ENCODE data around the gene GBA2. TPM values are rescaled to one million over a fixed set of nuclear protein-coding genes. Genes with fewer than 3 reads are reported as not detected.

The GBA2 gene
- total and polyA plus RNA-seq, 2 experiments from 2014 or later: 135 to 157 TPM

DNA sequence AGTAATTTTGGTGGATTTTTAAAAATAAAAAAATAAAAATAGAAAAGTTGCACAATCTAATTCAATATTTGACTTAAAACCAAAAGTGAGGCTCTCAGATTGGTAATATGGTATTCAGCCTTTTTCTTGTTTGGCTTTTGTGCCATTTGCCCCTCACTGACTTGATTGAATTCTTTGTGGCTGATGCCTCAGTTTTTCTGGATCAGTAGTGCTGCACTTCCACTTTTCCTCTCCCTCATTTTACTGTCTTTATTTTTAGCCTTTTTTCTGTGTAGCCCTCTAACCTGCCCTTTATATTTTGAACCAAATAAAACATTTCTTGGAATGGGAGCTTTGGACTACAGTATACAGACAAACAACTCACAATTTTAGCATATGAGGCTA lies 8.9 kb upstream of the GBA2 start:
- Histone ChIP-seq H3K4me3 (peak overlapping the region; percentile 72), H3K27ac (peak overlapping the region; percentile 89), H3K36me3 (peaks cover 5% of the 10 kb centered on the region), H3K4me1 (ENCODE audit: low read depth) (peaks cover 6% of the 10 kb centered on the region), H3K9me3 (ENCODE audit: low read depth) (no peaks in the 10 kb centered on the region), H3K27me3 (no peaks in the 10 kb centered on the region)
- TF ChIP-seq, protein P1, sequence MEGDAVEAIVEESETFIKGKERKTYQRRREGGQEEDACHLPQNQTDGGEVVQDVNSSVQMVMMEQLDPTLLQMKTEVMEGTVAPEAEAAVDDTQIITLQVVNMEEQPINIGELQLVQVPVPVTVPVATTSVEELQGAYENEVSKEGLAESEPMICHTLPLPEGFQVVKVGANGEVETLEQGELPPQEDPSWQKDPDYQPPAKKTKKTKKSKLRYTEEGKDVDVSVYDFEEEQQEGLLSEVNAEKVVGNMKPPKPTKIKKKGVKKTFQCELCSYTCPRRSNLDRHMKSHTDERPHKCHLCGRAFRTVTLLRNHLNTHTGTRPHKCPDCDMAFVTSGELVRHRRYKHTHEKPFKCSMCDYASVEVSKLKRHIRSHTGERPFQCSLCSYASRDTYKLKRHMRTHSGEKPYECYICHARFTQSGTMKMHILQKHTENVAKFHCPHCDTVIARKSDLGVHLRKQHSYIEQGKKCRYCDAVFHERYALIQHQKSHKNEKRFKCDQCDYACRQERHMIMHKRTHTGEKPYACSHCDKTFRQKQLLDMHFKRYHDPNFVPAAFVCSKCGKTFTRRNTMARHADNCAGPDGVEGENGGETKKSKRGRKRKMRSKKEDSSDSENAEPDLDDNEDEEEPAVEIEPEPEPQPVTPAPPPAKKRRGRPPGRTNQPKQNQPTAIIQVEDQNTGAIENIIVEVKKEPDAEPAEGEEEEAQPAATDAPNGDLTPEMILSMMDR (IDR thresholded peaks at IDR 0.05; ENCODE audit: low read depth, low read length): no peak
- no peak for DNase-seq (ENCODE audit: low read depth in 1 of 2, low spot score in 1 of 2)

DNA sequence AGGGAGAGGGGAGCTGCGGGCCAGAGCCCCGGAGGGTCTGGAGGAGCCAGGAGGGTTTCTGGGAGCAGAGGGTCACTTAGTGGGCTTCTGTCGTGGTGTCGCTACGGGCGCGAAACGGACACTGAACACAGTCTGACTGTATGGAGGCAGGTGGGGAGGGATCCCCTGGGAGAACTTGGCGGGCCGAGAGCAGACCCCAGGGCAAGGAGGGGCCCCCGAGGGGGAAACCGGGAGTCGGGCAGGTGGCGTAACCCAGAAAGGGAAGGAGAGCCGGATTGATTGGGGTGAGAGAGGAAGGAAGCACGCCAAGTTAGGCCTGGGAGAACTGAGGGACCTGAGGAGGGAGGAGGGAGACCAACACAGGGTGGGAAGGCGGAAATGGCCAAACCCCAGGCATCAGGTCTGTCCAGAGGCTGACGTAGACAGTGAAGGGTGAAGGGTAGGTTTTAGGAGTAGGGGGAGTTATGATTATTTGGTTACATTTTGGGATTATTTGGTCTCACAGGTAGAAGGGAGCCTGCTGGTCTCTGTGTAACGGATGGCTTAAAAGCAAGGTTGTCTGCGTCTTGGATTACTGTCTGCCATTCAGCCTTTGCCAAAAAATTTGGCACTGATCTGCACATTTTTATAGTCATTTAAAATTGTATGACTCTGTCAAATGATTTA lies 8.3 kb upstream of the GBA2 start:
- H3K36me3 ChIP-seq: peaks cover 10% of the 10 kb centered on the region
- no peaks in the 10 kb centered on the region for H3K9me3 ChIP-seq (ENCODE audit: low read depth)
- H3K27me3 ChIP-seq: no peaks in the 10 kb centered on the region
- H3K4me1 ChIP-seq (ENCODE audit: low read depth): peaks cover 6% of the 10 kb centered on the region
- H3K4me3 ChIP-seq: peak overlapping the region; percentile 72
- peak overlapping the region; percentile 89 for H3K27ac ChIP-seq
- DNase-seq (ENCODE audit: low read depth in 1 of 2, low spot score in 1 of 2): peak in 1 of 2 donors; percentile 10
- TF ChIP-seq, protein P1 (IDR thresholded peaks at IDR 0.05; ENCODE audit: low read depth, low read length): no peak

DNA sequence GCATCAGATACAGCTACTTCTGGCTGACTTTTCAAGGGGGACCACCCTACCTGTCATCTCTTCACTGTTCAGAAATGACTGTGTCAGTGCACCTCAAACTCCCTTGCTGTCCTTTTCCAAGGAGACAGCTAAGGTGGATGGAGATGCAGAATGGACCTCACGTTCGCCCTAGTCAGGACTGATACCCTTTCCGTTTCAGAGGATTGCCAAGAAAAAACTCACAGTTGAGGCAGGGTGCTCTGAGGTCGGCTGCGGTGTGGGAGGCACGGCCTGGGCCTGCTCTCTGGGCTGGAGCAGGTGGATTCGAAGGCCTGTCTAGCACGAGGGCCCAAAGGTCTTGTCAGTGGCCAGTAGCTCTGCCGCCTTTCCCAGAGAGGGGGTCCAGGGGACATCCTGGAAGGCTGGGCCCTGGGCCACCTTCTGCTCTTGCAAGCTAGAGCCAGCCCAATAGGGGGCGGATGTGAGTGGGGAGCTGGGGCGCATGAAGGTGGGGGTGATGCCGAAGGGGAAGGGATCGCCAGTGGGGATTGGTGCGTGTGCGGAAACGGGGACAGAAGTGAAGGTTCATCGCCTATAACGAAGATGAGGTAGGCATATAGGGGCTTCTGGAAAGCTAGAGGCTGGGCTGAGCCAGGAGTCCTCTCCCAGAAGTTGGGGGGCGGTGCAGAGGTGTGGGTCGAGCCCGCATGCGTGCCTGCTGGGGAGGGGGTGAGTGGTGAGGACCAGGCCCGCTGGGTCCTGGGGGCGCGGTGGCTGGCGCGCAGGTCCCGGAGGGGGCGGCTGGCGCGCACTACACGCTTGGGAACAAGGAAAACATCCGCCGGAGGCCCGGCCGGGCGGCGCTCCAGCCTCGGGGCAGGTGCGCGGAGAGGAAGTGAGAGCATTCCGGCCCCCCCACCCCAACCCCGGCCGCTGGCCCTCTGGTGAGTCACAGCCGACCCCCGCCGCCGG lies 7.5 kb upstream of the GBA2 start:
- H3K27me3 ChIP-seq: no peaks in the 10 kb centered on the region
- H3K4me3 ChIP-seq: peak overlapping the region; percentile 72
- peak overlapping the region; percentile 89 for H3K27ac ChIP-seq
- no peaks in the 10 kb centered on the region for H3K9me3 ChIP-seq (ENCODE audit: low read depth)
- peak; percentile 26 to 64 for DNase-seq (ENCODE audit: low read depth in 1 of 2, low spot score in 1 of 2)
- peaks cover 17% of the 10 kb centered on the region for H3K36me3 ChIP-seq
- H3K4me1 ChIP-seq (ENCODE audit: low read depth): peaks cover 6% of the 10 kb centered on the region
- TF ChIP-seq, protein P1 (IDR thresholded peaks at IDR 0.05; ENCODE audit: low read depth, low read length): peak; percentile 59

DNA sequence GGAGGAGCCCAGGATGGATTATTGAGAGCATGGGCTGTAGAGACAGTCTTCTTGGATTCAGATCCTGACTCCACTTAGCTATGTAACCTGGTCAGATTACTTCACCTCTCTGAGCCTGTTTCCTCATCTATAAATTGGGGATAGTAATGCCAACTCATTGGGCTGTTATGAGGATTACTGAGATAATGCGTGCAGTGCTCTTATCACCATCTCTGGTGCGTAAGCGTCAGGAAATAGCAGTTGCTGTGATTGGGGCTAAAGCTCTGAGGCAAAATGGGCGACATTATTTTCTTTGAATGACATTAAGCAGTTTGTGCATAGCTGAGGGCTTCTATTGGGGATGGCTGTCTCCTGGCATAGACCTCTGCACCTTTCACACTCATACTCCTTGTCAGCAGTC lies 6.0 kb upstream of the GBA2 start:
- TF ChIP-seq, protein P1 (IDR thresholded peaks at IDR 0.05; ENCODE audit: low read depth, low read length): no peak
- no peak overlapping the region for H3K4me3 ChIP-seq
- no peak overlapping the region for H3K27ac ChIP-seq
- H3K36me3 ChIP-seq: peaks cover 18% of the 10 kb centered on the region
- no peaks in the 10 kb centered on the region for H3K9me3 ChIP-seq (ENCODE audit: low read depth)
- H3K27me3 ChIP-seq: no peaks in the 10 kb centered on the region
- H3K4me1 ChIP-seq (ENCODE audit: low read depth): peaks cover 7% of the 10 kb centered on the region
- DNase-seq (ENCODE audit: low read depth in 1 of 2, low spot score in 1 of 2): no peak

DNA sequence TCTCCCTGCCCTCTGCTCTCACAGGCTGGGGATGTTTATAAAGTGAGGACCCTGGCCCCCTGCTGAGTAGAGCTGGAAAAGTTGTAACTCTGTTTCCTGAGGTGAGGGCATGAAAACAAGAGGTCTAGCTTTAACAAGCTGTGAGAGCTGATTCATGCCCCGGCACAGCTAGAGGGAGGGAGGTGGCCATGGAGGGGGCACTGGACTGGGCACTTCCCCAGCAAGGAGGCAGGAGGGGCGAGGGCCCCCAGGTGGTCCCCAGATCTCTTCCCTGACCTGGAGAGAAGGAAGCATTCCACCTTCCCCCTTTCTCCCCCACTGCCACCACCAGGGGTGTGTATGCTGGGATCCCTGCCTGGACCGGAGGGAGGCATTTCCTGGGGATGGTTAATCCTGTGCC lies 5.2 kb upstream of the GBA2 start, which contains the start of gene MSMP:
Gene MSMP (minus strand): TSS at position 13 of the 400 bp plus-strand sequence. CDS start 147 bp downstream, outside the sequence.
- Histone ChIP-seq H3K4me1 (ENCODE audit: low read depth) (peaks cover 10% of the 10 kb centered on the region), H3K36me3 (peaks cover 18% of the 10 kb centered on the region), H3K27ac (no peak within 1 kb of the TSS), H3K9me3 (ENCODE audit: low read depth) (no peaks in the 10 kb centered on the region), H3K27me3 (no peaks in the 10 kb centered on the region), H3K4me3 (no peak within 1 kb of the TSS)
- TF ChIP-seq, protein P1 (IDR thresholded peaks at IDR 0.05; ENCODE audit: low read depth, low read length): peak; percentile 2
- DNase-seq (ENCODE audit: low read depth in 1 of 2, low spot score in 1 of 2): no peak
